HG03342 (cell line): ENCODE measurements around the gene FREM3.

Experiments
- ATAC-seq: cut with Tn5 transposase; IDR thresholded peaks from one replicate; pipeline ENCODE4 v1.9.1; 2021; ENCODE audit warnings: mild to moderate bottlenecking, moderate library complexity; ENCODE audit not compliant: unreplicated experiment

Gene FREM3

GRCh38 chr4:143668930-143669552 lies 31.4 kb downstream of the FREM3 start:
- ATAC-seq: peak; percentile 95

- ATAC-seq: no peak
Measured at GRCh38 chr4:143667461-143667860, 33.0 kb downstream of the FREM3 start.

GRCh38 chr4:143658336-143658735 lies 42.1 kb downstream of the FREM3 start:
- ATAC-seq: no peak

- no peak for ATAC-seq
Measured at GRCh38 chr4:143654571-143654970, 45.9 kb downstream of the FREM3 start.

GRCh38 chr4:143653031-143653430 lies 47.4 kb downstream of the FREM3 start:
- ATAC-seq: no peak

- ATAC-seq: no peak
Measured at GRCh38 chr4:143643399-143643798, 57.1 kb downstream of the FREM3 start.

- no peak for ATAC-seq
Measured at GRCh38 chr4:143642611-143643010, 57.9 kb downstream of the FREM3 start.

- no peak for ATAC-seq
Measured at GRCh38 chr4:143641361-143641760, 59.1 kb downstream of the FREM3 start.

GRCh38 chr4:143634763-143635162 lies 65.7 kb downstream of the FREM3 start:
- ATAC-seq: no peak

- ATAC-seq: no peak
Measured at GRCh38 chr4:143633833-143634232, 66.6 kb downstream of the FREM3 start.

- no peak for ATAC-seq
Measured at GRCh38 chr4:143626134-143626911, 74.2 kb downstream of the FREM3 start.

- ATAC-seq: no peak
Measured at GRCh38 chr4:143625632-143626031, 74.8 kb downstream of the FREM3 start.

- no peak for ATAC-seq
Measured at GRCh38 chr4:143623896-143624295, 76.6 kb downstream of the FREM3 start.

GRCh38 chr4:143618811-143619210 lies 81.7 kb downstream of the FREM3 start:
- ATAC-seq: no peak

GRCh38 chr4:143617994-143618679 lies 82.3 kb downstream of the FREM3 start:
- ATAC-seq: no peak

- ATAC-seq: peak; percentile 94
Measured at GRCh38 chr4:143616771-143617170, 83.7 kb downstream of the FREM3 start.

GRCh38 chr4:143609492-143609891 lies 91.0 kb downstream of the FREM3 start:
- no peak for ATAC-seq

GRCh38 chr4:143606480-143606879 lies 94.0 kb downstream of the FREM3 start:
- no peak for ATAC-seq

- no peak for ATAC-seq
Measured at GRCh38 chr4:143599827-143600226, 100.6 kb downstream of the FREM3 start.

- ATAC-seq: no peak
Measured at GRCh38 chr4:143598816-143599215, 101.7 kb downstream of the FREM3 start.

GRCh38 chr4:143597276-143597675 lies 103.2 kb downstream of the FREM3 start:
- ATAC-seq: no peak

GRCh38 chr4:143587703-143588102 lies 112.8 kb downstream of the FREM3 start:
- ATAC-seq: no peak
